ENCODE results near the gene SLC9A9.
"Not testable (repeated sequence)": the region's sequence is repeated elsewhere in the genome, so short reads cannot be mapped to it uniquely, and the experiment has no call there.

The SLC9A9 gene

GRCh38 chr3:143450632-143451031, 397.6 kb downstream of the SLC9A9 start:
- DNase-seq (ENCODE audit: low read depth): no peak

GRCh38 chr3:143447491-143447890, 400.8 kb downstream of the SLC9A9 start:
- no peak for DNase-seq (ENCODE audit: low read depth)

- DNase-seq (ENCODE audit: low read depth): no peak
Observed at GRCh38 chr3:143445118-143445517, 403.1 kb downstream of the SLC9A9 start.

GRCh38 chr3:143443851-143444331, 404.4 kb downstream of the SLC9A9 start:
- DNase-seq (ENCODE audit: low read depth): peak; percentile 98

- DNase-seq (ENCODE audit: low read depth): peak; percentile 55
Observed at GRCh38 chr3:143442814-143443447, 405.3 kb downstream of the SLC9A9 start.

- DNase-seq (ENCODE audit: low read depth): no peak
Observed at GRCh38 chr3:143441516-143442171, 406.6 kb downstream of the SLC9A9 start.

- DNase-seq (ENCODE audit: low read depth): no peak
Observed at GRCh38 chr3:143439817-143440216, 408.5 kb downstream of the SLC9A9 start.

- no peak for DNase-seq (ENCODE audit: low read depth)
Observed at GRCh38 chr3:143437405-143437804, 410.9 kb downstream of the SLC9A9 start.

GRCh38 chr3:143436231-143436930, 411.9 kb downstream of the SLC9A9 start:
- DNase-seq (ENCODE audit: low read depth): no peak

- DNase-seq (ENCODE audit: low read depth): no peak
Observed at GRCh38 chr3:143433787-143434378, 414.4 kb downstream of the SLC9A9 start.

GRCh38 chr3:143431298-143431697, 417.0 kb downstream of the SLC9A9 start:
- DNase-seq (ENCODE audit: low read depth): not testable (repeated sequence)

- no peak for DNase-seq (ENCODE audit: low read depth)
Observed at GRCh38 chr3:143430568-143430967, 417.7 kb downstream of the SLC9A9 start.

GRCh38 chr3:143429628-143430514, 418.4 kb downstream of the SLC9A9 start:
- no peak for DNase-seq (ENCODE audit: low read depth)

- no peak for DNase-seq (ENCODE audit: low read depth)
Observed at GRCh38 chr3:143428294-143428693, 420.0 kb downstream of the SLC9A9 start.

GRCh38 chr3:143427631-143428030, 420.6 kb downstream of the SLC9A9 start:
- DNase-seq (ENCODE audit: low read depth): no peak

GRCh38 chr3:143424874-143425273, 423.4 kb downstream of the SLC9A9 start:
- no peak for DNase-seq (ENCODE audit: low read depth)

- no peak for DNase-seq (ENCODE audit: low read depth)
Observed at GRCh38 chr3:143421556-143421955, 426.7 kb downstream of the SLC9A9 start.

GRCh38 chr3:143419611-143420010, 428.7 kb downstream of the SLC9A9 start:
- no peak for DNase-seq (ENCODE audit: low read depth)

- DNase-seq (ENCODE audit: low read depth): no peak
Observed at GRCh38 chr3:143418391-143418790, 429.9 kb downstream of the SLC9A9 start.

GRCh38 chr3:143416229-143416628, 432.0 kb downstream of the SLC9A9 start:
- no peak for DNase-seq (ENCODE audit: low read depth)

- no peak for DNase-seq (ENCODE audit: low read depth)
Observed at GRCh38 chr3:143414571-143415253, 433.6 kb downstream of the SLC9A9 start.
